ENCODE data around the gene GBX1. TPM values are rescaled to one million over a fixed set of nuclear protein-coding genes. Genes with fewer than 3 reads are reported as not detected.

The GBX1 gene
- total RNA-seq, 5 donors from 2014 or later (not counting 1 experiment from before 2014, with no cell fraction given) = not detected

DNA sequence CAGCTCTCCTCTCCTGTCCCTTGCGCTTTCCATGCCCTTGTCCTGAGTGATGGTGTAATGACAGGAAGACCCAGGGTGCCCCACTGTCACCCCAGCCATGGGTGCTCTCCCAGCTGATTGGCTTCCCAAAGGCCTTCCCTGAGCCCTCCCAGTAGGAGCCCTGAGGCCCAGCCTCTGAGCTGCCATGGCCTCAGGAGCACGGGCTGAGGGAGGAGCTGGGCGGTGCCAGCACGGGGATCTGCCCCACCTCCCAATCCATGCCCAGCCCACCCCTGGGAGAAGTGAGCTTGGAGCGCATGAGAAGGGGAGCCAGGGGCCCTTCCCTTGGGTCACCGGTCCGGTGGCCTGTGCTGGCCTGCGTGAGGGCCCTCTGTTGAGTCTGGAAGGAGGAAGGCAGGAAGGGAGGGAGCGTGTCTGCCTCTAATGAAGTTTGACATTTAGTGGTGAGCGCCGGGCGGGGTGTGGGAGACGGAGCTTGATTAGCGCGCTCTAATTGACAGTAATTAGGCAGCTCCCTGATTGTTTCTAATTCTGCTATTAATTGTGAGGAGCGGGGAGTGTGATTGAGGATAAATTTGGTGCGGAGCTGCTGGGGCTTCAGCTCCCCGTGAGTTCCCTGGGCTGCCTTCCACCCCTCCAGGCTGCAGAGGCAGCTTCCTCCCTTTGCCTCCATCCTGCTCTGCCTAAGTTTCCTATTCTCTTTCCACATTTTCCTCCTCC, 28.3 kb downstream of the GBX1 start:
- no peak overlapping the region for H3K27ac Mint-ChIP-seq
- Histone ChIP-seq H3K9me3 (no peaks in the 10 kb centered on the region), H3K4me1 (ENCODE audit: control insufficient read depth in 1 of 2, extremely low read depth in 1 of 2, insufficient read depth in 2 of 2, low read length in 2 of 2) (no peaks in the 10 kb centered on the region), H3K36me3 (ENCODE audit: control insufficient read depth in 2 of 2, extremely low read depth in 1 of 2, insufficient read depth in 1 of 2, low read length in 1 of 2) (peaks cover 0 to 7% of the 10 kb centered on the region in 2 donors), H3K27me3 (replicated peaks in 1 of 2; ENCODE audit: control insufficient read depth in 2 of 2, extremely low read depth in 1 of 2, insufficient read depth in 2 of 2, low read length in 1 of 2) (no peaks in the 10 kb centered on the region), H3K4me3 (ENCODE audit: control insufficient read depth in 1 of 2, extremely low read depth in 1 of 2, low read length in 1 of 2) (no peak overlapping the region), H3K27ac (ENCODE audit: low read length) (no peak overlapping the region)
- H3K4me3 Mint-ChIP-seq = no peak overlapping the region
- ChIA-PET POLR2A (interaction anchor here in 1 of 2 donors (0.5 kb wide), 1 partner anchor 195 kb away, joined by 3 read pairs; no protein-coding TSS in a partner anchor), CTCF (no interaction called here)
- no peaks in the 10 kb centered on the region for H3K9me3 Mint-ChIP-seq
- no peaks in the 10 kb centered on the region for H3K4me1 Mint-ChIP-seq
- H3K27me3 Mint-ChIP-seq = no peaks in the 10 kb centered on the region
- 97% methylated on average over 11 of the region's 18 CpGs for WGBS (ENCODE audit: insufficient coverage)
- H3K36me3 Mint-ChIP-seq = peaks cover 46% of the 10 kb centered on the region
- ATAC-seq (replicated peaks in 1 of 4) = no peak
- no peak for DNase-seq

DNA sequence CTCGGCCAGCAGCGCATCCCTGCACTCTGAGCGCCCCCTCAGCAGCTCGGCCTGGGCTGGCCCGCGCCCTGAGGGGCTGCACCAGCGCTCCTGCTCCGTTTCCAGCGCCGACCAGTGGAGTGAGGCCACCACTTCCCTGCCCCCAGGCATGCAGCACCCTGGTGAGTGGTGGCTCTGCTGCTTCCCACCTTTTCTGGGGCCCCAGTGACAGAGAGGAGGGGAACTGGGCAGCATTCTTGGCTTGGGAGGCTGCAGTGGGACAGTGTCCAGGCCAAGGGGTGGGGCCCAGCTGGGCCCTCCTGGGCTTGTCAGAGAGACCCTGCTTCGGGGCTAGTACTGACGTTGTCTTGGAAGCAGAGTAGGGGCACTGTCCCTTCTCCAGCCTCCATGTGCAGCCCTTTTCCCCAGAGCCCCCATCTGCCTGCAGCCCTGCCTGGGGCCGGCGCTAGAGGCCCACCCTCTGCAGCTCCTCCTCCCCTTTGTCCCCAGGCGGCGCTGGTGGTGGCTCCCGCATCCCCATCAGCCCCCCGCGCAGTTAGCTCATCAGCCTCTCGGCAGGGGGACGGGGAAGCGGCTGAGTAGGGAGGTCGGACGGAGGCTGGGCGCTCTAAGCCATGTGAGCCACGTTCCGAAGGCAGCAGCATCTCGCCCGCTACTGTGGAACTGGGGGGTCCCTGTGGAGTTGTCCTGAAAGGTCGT, 29.2 kb downstream of the GBX1 start:
- H3K36me3 ChIP-seq (ENCODE audit: control insufficient read depth in 2 of 2, extremely low read depth in 1 of 2, insufficient read depth in 1 of 2, low read length in 1 of 2) = peaks cover 0 to 6% of the 10 kb centered on the region in 2 donors
- ChIA-PET POLR2A (interaction anchor here in 1 of 2 donors (0.5 kb wide), 1 partner anchor 196 kb away, joined by 3 read pairs; no protein-coding TSS in a partner anchor), CTCF (no interaction called here)
- no peak for ATAC-seq (replicated peaks in 1 of 4)
- DNase-seq = no peak
- H3K9me3 ChIP-seq = no peaks in the 10 kb centered on the region
- H3K4me1 Mint-ChIP-seq = no peaks in the 10 kb centered on the region
- H3K4me1 ChIP-seq (ENCODE audit: control insufficient read depth in 1 of 2, extremely low read depth in 1 of 2, insufficient read depth in 2 of 2, low read length in 2 of 2) = no peaks in the 10 kb centered on the region
- H3K27me3 Mint-ChIP-seq = no peaks in the 10 kb centered on the region
- H3K4me3 ChIP-seq (ENCODE audit: control insufficient read depth in 1 of 2, extremely low read depth in 1 of 2, low read length in 1 of 2) = no peak overlapping the region
- peaks cover 42% of the 10 kb centered on the region for H3K36me3 Mint-ChIP-seq
- H3K9me3 Mint-ChIP-seq = no peaks in the 10 kb centered on the region
- no peaks in the 10 kb centered on the region for H3K27me3 ChIP-seq (replicated peaks in 1 of 2; ENCODE audit: control insufficient read depth in 2 of 2, extremely low read depth in 1 of 2, insufficient read depth in 2 of 2, low read length in 1 of 2)
- H3K27ac ChIP-seq (ENCODE audit: low read length) = no peak overlapping the region
- WGBS (ENCODE audit: insufficient coverage) = 91% methylated on average over 18 of the region's 30 CpGs
- no peak overlapping the region for H3K4me3 Mint-ChIP-seq
- no peak overlapping the region for H3K27ac Mint-ChIP-seq

DNA sequence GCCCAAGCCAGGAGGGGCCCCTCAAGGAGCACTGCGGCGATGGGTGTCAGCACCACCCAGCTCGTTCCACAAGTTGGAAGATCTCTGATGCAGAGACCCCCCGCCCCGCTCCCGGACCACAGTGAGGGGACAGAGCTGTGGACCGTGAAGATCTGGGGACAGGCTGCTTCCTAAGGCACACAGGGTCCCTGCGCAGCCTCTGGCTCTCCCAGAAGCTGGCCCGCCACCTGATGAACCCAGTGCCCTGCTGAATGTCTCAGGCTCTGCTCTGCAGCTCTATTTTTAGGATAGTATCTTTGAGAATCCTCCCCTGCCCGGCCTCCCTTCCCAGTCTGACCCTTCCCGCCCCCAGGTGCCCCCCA, 29.7 kb downstream of the GBX1 start:
- no peaks in the 10 kb centered on the region for H3K4me1 Mint-ChIP-seq
- Histone ChIP-seq H3K9me3 (no peaks in the 10 kb centered on the region), H3K27ac (ENCODE audit: low read length) (no peak overlapping the region), H3K27me3 (replicated peaks in 1 of 2; ENCODE audit: control insufficient read depth in 2 of 2, extremely low read depth in 1 of 2, insufficient read depth in 2 of 2, low read length in 1 of 2) (no peaks in the 10 kb centered on the region), H3K36me3 (ENCODE audit: control insufficient read depth in 2 of 2, extremely low read depth in 1 of 2, insufficient read depth in 1 of 2, low read length in 1 of 2) (peaks cover 0 to 6% of the 10 kb centered on the region in 2 donors), H3K4me1 (ENCODE audit: control insufficient read depth in 1 of 2, extremely low read depth in 1 of 2, insufficient read depth in 2 of 2, low read length in 2 of 2) (no peaks in the 10 kb centered on the region), H3K4me3 (ENCODE audit: control insufficient read depth in 1 of 2, extremely low read depth in 1 of 2, low read length in 1 of 2) (no peak overlapping the region)
- no peaks in the 10 kb centered on the region for H3K27me3 Mint-ChIP-seq
- ChIA-PET POLR2A (no interaction called here), CTCF (no interaction called here)
- DNase-seq (no peak), ATAC-seq (replicated peaks in 1 of 4) (no peak)
- no peak overlapping the region for H3K4me3 Mint-ChIP-seq
- WGBS (ENCODE audit: insufficient coverage) = 93% methylated on average over 10 of the region's 11 CpGs
- H3K9me3 Mint-ChIP-seq = no peaks in the 10 kb centered on the region
- H3K36me3 Mint-ChIP-seq = peaks cover 39% of the 10 kb centered on the region
- no peak overlapping the region for H3K27ac Mint-ChIP-seq

DNA sequence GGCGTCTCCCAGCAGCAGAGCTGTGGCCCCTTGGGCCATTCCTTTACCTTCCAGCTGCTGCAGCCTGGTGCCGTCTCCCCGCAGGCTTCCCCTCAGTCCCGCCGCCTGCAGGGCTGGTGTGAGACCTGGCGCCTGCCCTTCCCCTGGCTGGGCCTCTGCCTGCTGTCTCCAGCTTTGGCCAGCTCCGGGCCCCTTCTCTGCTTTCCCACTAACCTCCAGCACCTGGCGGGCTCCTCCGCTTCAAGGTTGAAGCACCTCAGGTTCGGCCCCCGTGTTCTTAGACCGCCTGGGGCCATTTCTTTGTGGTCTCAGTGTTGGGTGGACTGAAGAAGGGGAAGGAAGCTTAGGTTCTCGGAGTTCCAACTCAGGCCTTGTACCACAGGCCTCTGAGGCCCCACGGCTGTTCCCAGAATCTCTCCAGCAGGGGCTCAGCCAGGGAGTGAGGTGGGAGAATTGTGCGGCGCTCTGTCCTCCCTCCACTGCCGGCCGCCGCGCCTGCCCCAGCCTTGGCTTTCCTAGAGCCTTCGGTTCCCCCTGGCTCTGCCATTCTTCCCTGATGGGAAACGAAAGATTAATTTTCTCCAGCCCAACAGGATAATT, 30.3 kb downstream of the GBX1 start:
- Mint-ChIP-seq H3K4me3 (no peak overlapping the region), H3K27ac (no peak overlapping the region), H3K27me3 (no peaks in the 10 kb centered on the region), H3K4me1 (no peaks in the 10 kb centered on the region), H3K36me3 (peaks cover 40% of the 10 kb centered on the region), H3K9me3 (no peaks in the 10 kb centered on the region)
- DNase-seq (no peak), ATAC-seq (replicated peaks in 1 of 4) (no peak)
- Histone ChIP-seq H3K36me3 (ENCODE audit: control insufficient read depth in 2 of 2, extremely low read depth in 1 of 2, insufficient read depth in 1 of 2, low read length in 1 of 2) (peaks cover 0 to 7% of the 10 kb centered on the region in 2 donors), H3K27me3 (replicated peaks in 1 of 2; ENCODE audit: control insufficient read depth in 2 of 2, extremely low read depth in 1 of 2, insufficient read depth in 2 of 2, low read length in 1 of 2) (no peaks in the 10 kb centered on the region), H3K9me3 (no peaks in the 10 kb centered on the region), H3K4me1 (ENCODE audit: control insufficient read depth in 1 of 2, extremely low read depth in 1 of 2, insufficient read depth in 2 of 2, low read length in 2 of 2) (no peaks in the 10 kb centered on the region), H3K27ac (ENCODE audit: low read length) (no peak overlapping the region), H3K4me3 (ENCODE audit: control insufficient read depth in 1 of 2, extremely low read depth in 1 of 2, low read length in 1 of 2) (no peak overlapping the region)
- ChIA-PET POLR2A (no interaction called here), CTCF (no interaction called here)
- 88% methylated on average over 7 of the region's 22 CpGs for WGBS (ENCODE audit: insufficient coverage)

DNA sequence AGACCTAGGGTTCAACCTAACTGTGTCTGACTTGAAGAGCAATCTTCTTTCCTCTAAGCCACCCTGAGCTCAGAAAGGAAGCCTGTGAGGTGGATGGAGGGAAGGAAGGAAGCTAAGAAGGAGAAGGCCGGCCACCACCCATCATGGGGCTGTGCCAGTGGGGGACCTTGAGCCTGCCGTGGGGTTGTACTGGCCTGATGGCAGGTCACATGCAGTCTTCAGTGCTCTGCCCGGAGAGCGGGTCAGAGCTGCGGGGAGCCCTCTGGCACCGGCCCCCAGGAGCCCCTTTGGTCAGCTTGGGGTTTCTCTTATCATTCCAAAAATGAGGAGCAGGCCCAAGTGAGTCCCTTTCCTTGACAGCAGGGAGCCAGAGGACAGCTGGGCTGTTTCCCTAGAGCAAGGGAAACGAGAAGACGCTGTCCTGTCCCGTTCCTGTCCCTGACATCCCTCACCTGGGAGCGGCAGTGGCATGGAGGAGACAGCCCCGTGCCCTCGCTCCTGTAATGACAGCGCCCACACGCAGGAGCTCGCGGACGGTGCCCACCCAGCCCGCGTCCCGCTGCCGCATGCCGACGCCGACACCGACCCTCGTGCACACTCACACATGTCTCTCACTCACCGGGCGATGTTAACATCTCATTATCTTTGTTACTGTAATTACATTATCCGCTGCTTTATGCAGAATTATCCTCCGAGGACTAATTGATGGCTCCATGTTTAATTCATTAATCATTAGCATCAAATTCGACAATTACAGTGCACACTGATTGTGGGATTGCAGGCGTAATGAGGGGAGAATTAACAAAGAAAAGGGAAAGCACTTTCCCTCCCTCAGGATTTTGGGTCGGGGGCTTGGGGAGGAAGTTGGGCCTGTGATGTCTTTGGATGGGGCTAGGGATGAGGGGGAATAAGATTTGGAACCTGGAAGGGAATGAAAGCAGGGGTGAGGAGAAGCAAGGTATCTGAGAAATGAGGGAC, 31.3 kb downstream of the GBX1 start:
- no peaks in the 10 kb centered on the region for H3K27me3 ChIP-seq (replicated peaks in 1 of 2; ENCODE audit: control insufficient read depth in 2 of 2, extremely low read depth in 1 of 2, insufficient read depth in 2 of 2, low read length in 1 of 2)
- H3K9me3 ChIP-seq = no peaks in the 10 kb centered on the region
- ChIA-PET POLR2A (no interaction called here), CTCF (no interaction called here)
- no peak overlapping the region for H3K4me3 Mint-ChIP-seq
- H3K36me3 ChIP-seq (ENCODE audit: control insufficient read depth in 2 of 2, extremely low read depth in 1 of 2, insufficient read depth in 1 of 2, low read length in 1 of 2) = peaks cover 0 to 9% of the 10 kb centered on the region in 2 donors
- no peaks in the 10 kb centered on the region for H3K4me1 Mint-ChIP-seq
- H3K4me3 ChIP-seq (ENCODE audit: control insufficient read depth in 1 of 2, extremely low read depth in 1 of 2, low read length in 1 of 2) = no peak overlapping the region
- H3K36me3 Mint-ChIP-seq = peaks cover 37% of the 10 kb centered on the region
- no peaks in the 10 kb centered on the region for H3K27me3 Mint-ChIP-seq
- no peaks in the 10 kb centered on the region for H3K9me3 Mint-ChIP-seq
- H3K27ac Mint-ChIP-seq = no peak overlapping the region
- no peak for DNase-seq
- ATAC-seq (replicated peaks in 1 of 4) = no peak
- H3K4me1 ChIP-seq (ENCODE audit: control insufficient read depth in 1 of 2, extremely low read depth in 1 of 2, insufficient read depth in 2 of 2, low read length in 2 of 2) = no peaks in the 10 kb centered on the region
- no peak overlapping the region for H3K27ac ChIP-seq (ENCODE audit: low read length)
- 97% methylated on average over 27 of the region's 33 CpGs for WGBS (ENCODE audit: insufficient coverage)

DNA sequence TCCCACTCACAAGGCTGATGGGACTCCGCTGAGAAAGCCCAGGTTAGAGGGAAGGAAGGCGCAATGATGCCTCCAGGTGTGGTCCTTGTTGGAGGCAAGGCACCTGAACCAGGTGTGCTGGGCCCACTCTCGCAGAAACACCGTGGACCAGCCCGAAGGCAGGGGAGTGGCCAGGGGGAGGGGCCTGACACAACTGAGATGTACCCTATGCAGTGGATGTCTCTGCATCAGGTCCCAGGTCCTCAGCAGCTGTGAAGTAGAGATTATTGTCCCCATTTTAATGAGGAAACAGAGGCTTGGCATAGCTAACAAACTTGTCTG, 32.0 kb downstream of the GBX1 start:
- Mint-ChIP-seq H3K36me3 (peaks cover 38% of the 10 kb centered on the region), H3K4me1 (no peaks in the 10 kb centered on the region), H3K4me3 (no peak overlapping the region), H3K27ac (no peak overlapping the region), H3K27me3 (no peaks in the 10 kb centered on the region), H3K9me3 (no peaks in the 10 kb centered on the region)
- POLR2A ChIA-PET = no interaction called here
- Histone ChIP-seq H3K4me1 (ENCODE audit: control insufficient read depth in 1 of 2, extremely low read depth in 1 of 2, insufficient read depth in 2 of 2, low read length in 2 of 2) (no peaks in the 10 kb centered on the region), H3K4me3 (ENCODE audit: control insufficient read depth in 1 of 2, extremely low read depth in 1 of 2, low read length in 1 of 2) (no peak overlapping the region), H3K36me3 (ENCODE audit: control insufficient read depth in 2 of 2, extremely low read depth in 1 of 2, insufficient read depth in 1 of 2, low read length in 1 of 2) (peaks cover 0 to 9% of the 10 kb centered on the region in 2 donors), H3K9me3 (no peaks in the 10 kb centered on the region), H3K27ac (ENCODE audit: low read length) (no peak overlapping the region), H3K27me3 (replicated peaks in 1 of 2; ENCODE audit: control insufficient read depth in 2 of 2, extremely low read depth in 1 of 2, insufficient read depth in 2 of 2, low read length in 1 of 2) (no peaks in the 10 kb centered on the region)
- ATAC-seq (replicated peaks in 1 of 4) (no peak), DNase-seq (no peak)
- WGBS (ENCODE audit: insufficient coverage) = 98% methylated on average over 5 of the region's 5 CpGs
- CTCF ChIA-PET = no interaction called here
